Stomach (tissue), 9 donors: ENCODE data around the gene C10orf105. TPM values are rescaled to one million over a fixed set of nuclear protein-coding genes. Genes with fewer than 3 reads are reported as not detected.
A peak's percentile ranks its signal among the peaks of the same experiment; 100 is the strongest.

Source experiments
- DNase-seq, 2 donors: peaks; one replicate each; pipeline versions ENCODE4 v3.0.0 to v3.0.0-alpha.2; 2013 to 2019
- H3K27ac ChIP-seq, 5 donors: fragments of 200-600 bp in 4 of 5; sonication (generic) in 4 of 5; one replicate each; pipeline ENCODE4 v1.5.1; 2013 to 2019; ENCODE audit warnings: mild to moderate bottlenecking in 1 of 5, moderate library complexity in 1 of 5
- H3K27me3 ChIP-seq, 3 donors: fragments of 200-600 bp; sonication (generic); one replicate each; pipeline ENCODE4 v1.5.1; 2017 to 2019; ENCODE audit warnings: mixed run types in 1 of 3
- H3K36me3 ChIP-seq, 4 donors: fragments of 200-600 bp; sonication (generic); 1 replicate in 3 of 4; 2 replicates in 1 of 4; pipeline ENCODE4 v1.5.1; 2016 to 2019
- H3K4me1 ChIP-seq, 4 donors: fragments of 200-600 bp; sonication (generic); one replicate each; pipeline ENCODE4 v1.5.1; 2016 to 2019
- H3K4me3 ChIP-seq, 4 donors: fragments of 200-600 bp; sonication (generic) in 3 of 4; one replicate each; pipeline ENCODE4 v1.5.1; 2016 to 2019; ENCODE audit warnings: mild to moderate bottlenecking in 1 of 4
- H3K9me3 ChIP-seq, 4 donors: fragments of 200-600 bp; sonication (generic); one replicate each; pipeline ENCODE4 v1.5.1; 2016 to 2019
- EP300 ChIP-seq: sonication (generic); formaldehyde crosslinking; IDR thresholded peaks from one replicate; pipeline ENCODE4 v1.6.1; 2017; ENCODE audit warnings: antibody characterized with exemption
- POLR2A ChIP-seq, 4 donors: fragments of 450-650 bp; IDR thresholded peaks; one replicate each; pipeline ENCODE4 v1.6.1; 2016; ENCODE audit warnings: antibody characterized with exemption in 4 of 4, control low read depth in 2 of 4, mild to moderate bottlenecking in 1 of 4, moderate library complexity in 1 of 4
- POLR2AphosphoS5 ChIP-seq, 3 donors: sonication (generic); formaldehyde crosslinking; IDR thresholded peaks; one replicate each; pipeline ENCODE4 v1.6.1; 2016; ENCODE audit warnings: antibody characterized with exemption in 3 of 3
- WGBS, 5 donors: extraction: QIAGEN DNeasy Blood & Tissue Kit in 3 of 5; methylation state at CpG; one replicate each; pipeline versions ENCODE4 v1.1.5 to v1.1.7; 2013 to 2018; 5-methylcytosine and 5-hydroxymethylcytosine counted together
- intact Hi-C: fragments of 100-400 bp; cut with DNase I; formaldehyde crosslinking; loops from one replicate; pipeline ENCODE4 v1.15.1; 2023; ENCODE audit warnings: low total_unique reads
- polyA plus RNA-seq, 3 donors: library from polyadenylated mRNA; stranded (reverse); fragments of 200-250 nt; gene quantifications; one replicate each; pipeline ENCODE4 v1.2.3, GENCODE V29; 2013
- total RNA-seq, 5 donors: library from RNA; depleted of rRNA; stranded (reverse); fragments of >200 nt; gene quantifications; one replicate each; pipeline versions ENCODE4 v1.1.0 to v1.2.3, GENCODE V29; 2014 to 2016
- TF ChIP-seq, protein P1 (sequence below), 7 experiments: fragments of 450-650 bp in 4 of 7; fragments of 200-600 bp in 3 of 7; sonication (generic) in 3 of 7; IDR thresholded peaks; one replicate each; pipeline ENCODE4 v1.5.1; 2016 to 2019; ENCODE audit warnings: antibody characterized with exemption in 7 of 7, control low read depth in 2 of 7, mild to moderate bottlenecking in 1 of 7
- donor health status: healthy with polysubstance abuse.
- donor health status: Bipolar disorder and iron deficiency.
- donor health status: healthy.

C10orf105 gene
- total and polyA plus RNA-seq, 8 donors, result 0.03 TPM; not detected in 7

DNA sequence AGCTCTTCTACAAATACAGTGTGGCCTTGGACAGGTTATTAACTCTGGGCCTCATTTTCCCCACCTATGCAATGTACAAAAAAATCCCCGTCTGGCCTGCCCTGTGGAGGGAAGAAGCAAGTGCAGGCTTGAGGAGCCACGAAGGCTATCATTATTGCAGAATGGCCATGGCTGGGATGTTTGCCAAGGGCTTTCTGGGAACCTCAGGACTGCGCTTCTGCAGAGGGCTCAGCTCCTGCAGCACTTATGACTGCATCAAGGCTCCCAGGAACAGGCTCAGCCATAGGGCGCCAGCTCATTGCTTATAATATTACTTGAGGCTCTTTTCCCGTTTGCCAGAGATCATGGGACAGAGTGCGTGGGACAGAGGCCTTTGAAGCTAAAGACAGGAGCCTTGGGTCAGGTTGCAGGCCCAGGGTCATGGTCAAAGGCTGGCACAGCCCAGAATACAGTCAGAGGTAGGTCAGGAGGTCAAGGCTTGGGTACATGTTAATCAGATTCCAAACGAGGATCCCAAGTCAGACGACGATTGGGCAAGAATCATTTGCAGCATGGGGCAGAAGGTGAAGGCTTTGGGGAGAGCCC is 20.6 kb upstream of the C10orf105 start:
- peak in 1 of 2 donors; percentile 48 for DNase-seq
- Histone ChIP-seq H3K9me3 (peaks cover 0 to 12% (median 7%) of the 10 kb centered on the region in 4 donors), H3K36me3 (no peaks in the 10 kb centered on the region), H3K4me1 (peaks cover 23 to 73% (median 36%) of the 10 kb centered on the region in 4 donors), H3K4me3 (no peak overlapping the region), H3K27me3 (no peaks in the 10 kb centered on the region), H3K27ac (no peak overlapping the region)
- intact Hi-C loops, result no loop called here
- 40 to 64% (median 45%) methylated on average over 9 of the region's 9 CpGs for WGBS, 5 donors
- TF ChIP-seq POLR2A (IDR thresholded peaks at IDR 0.05), result no peak

DNA sequence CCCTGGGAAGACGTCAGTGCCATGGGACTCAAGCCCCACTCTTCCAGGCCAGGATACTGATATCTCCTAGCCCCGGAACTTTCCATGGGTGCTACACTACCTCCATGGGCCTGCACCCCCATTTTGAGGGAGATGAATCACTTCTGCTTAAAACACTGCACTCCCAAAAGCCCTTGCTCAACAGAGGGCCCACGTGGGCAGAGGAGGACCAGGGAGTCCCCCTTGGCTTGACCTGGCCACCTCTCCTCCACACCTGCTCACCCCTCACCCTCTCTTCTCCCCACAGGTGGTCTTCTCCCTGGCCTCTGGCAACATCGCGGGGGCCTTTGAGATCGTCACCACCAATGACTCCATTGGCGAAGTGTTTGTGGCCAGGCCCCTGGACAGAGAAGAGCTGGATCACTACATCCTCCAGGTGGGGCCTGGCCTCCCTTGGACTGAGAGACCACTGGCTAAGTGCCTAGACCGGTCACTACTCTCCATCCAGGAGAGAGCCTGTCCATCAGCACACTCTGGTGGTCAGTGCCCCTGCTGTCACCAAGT is 19.9 kb upstream of the C10orf105 start:
- DNase-seq, result no peak
- no peak for TF ChIP-seq POLR2A (IDR thresholded peaks at IDR 0.05)
- TF ChIP-seq, protein P1, sequence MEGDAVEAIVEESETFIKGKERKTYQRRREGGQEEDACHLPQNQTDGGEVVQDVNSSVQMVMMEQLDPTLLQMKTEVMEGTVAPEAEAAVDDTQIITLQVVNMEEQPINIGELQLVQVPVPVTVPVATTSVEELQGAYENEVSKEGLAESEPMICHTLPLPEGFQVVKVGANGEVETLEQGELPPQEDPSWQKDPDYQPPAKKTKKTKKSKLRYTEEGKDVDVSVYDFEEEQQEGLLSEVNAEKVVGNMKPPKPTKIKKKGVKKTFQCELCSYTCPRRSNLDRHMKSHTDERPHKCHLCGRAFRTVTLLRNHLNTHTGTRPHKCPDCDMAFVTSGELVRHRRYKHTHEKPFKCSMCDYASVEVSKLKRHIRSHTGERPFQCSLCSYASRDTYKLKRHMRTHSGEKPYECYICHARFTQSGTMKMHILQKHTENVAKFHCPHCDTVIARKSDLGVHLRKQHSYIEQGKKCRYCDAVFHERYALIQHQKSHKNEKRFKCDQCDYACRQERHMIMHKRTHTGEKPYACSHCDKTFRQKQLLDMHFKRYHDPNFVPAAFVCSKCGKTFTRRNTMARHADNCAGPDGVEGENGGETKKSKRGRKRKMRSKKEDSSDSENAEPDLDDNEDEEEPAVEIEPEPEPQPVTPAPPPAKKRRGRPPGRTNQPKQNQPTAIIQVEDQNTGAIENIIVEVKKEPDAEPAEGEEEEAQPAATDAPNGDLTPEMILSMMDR (IDR thresholded peaks at IDR 0.05), result no peak
- no peak for TF ChIP-seq POLR2AphosphoS5 (IDR thresholded peaks at IDR 0.05)
- no peak for TF ChIP-seq EP300

DNA sequence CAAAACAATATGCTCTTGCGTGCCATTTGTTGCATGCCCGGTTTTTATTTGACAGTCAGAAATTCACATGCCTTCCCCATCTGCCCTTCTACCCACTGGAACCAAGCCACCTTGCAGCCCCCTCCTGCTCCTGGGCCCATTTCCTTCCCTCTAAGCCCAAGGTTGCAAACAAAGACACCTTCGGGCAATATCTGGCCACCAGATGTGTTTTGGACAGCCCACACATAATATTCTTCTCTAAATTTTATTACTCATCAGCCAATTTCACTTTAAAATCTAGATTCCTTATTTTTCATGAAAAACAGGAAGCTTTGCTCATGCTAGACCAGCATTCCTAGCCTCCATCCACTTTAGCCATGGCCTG is 18.2 kb upstream of the C10orf105 start:
- intact Hi-C loops, result no loop called here
- Histone ChIP-seq H3K27me3 (no peaks in the 10 kb centered on the region), H3K9me3 (peaks cover 0 to 7% (median 4%) of the 10 kb centered on the region in 4 donors), H3K4me1 (peaks cover 24 to 72% (median 37%) of the 10 kb centered on the region in 4 donors), H3K27ac (peak overlapping the region in 4 of 5 donors; percentile 63 to 79 (median 66)), H3K36me3 (no peaks in the 10 kb centered on the region), H3K4me3 (no peak overlapping the region)
- 63 to 86% (median 83%) methylated on average over 3 of the region's 3 CpGs for WGBS, 5 donors
- TF ChIP-seq, protein P1 (IDR thresholded peaks at IDR 0.05), result no peak
- no peak for TF ChIP-seq POLR2AphosphoS5 (IDR thresholded peaks at IDR 0.05)
- TF ChIP-seq EP300, result no peak
- TF ChIP-seq POLR2A (IDR thresholded peaks at IDR 0.05), result no peak
- no peak for DNase-seq

More for the DNA sequence above, 19.9 kb upstream of the C10orf105 start:
- 93 to 95% (median 95%) methylated on average over 6 to 8 of the region's 8 CpGs for whole genome bisulfite sequencing, 5 donors
- no peaks in the 10 kb centered on the region for H3K27me3 ChIP-seq
- no peaks in the 10 kb centered on the region for H3K36me3 ChIP-seq
- peaks cover 0 to 12% (median 7%) of the 10 kb centered on the region in 4 donors for H3K9me3 ChIP-seq
- H3K27ac ChIP-seq, result no peak overlapping the region
- peaks cover 24 to 72% (median 37%) of the 10 kb centered on the region in 4 donors for H3K4me1 ChIP-seq
- intact Hi-C loops, result no loop called here
- H3K4me3 ChIP-seq, result no peak overlapping the region

DNA sequence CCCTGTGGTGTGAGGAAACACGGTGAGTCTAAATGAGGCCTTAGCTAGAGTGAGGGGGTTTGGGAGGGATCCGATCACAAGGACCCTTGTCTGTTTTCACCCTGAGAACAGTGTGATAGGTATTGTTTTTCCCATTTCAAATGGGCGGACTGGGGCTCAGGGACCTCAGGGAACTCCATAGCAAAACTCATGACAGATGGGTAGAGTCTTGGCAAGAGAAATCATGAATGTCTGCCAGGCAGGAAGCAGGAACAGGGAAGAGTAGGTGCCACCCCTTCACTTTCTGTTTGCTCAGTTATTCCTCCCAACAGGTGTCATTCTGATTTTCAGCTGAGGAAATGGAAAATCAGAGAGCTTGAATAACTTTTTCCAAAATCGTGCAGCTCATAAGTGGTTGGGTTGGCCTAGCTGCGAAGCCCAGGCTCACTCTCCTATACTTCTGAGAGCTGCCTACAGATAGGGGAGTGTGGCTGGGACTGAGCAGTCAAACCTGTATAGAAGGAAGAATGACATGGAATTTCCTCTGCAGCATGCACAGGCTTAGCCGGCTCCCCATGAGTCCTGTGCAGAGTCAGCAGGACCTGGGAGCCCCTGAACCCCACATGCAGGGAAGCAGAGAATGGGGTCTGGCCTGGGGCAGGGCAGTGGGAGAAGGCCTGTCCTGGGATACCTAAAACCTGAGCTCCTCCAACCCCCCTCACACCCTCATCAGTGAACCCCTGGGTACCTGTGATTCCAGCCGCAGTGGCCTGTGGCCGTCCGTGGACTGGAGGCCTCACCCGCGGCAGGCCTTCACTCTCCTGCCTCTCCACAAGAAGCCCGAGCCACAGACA is 17.6 kb upstream of the C10orf105 start:
- Histone ChIP-seq H3K27ac (peak overlapping the region; percentile 48 to 79 (median 63)), H3K4me1 (peaks cover 24 to 67% (median 37%) of the 10 kb centered on the region in 4 donors), H3K27me3 (no peaks in the 10 kb centered on the region), H3K4me3 (no peak overlapping the region), H3K36me3 (no peaks in the 10 kb centered on the region), H3K9me3 (peaks cover 0 to 1% (median 0%) of the 10 kb centered on the region in 4 donors)
- WGBS, 5 donors, result 66 to 77% (median 72%) methylated on average over 10 to 12 of the region's 12 CpGs
- intact Hi-C loops, result no loop called here
- DNase-seq, result peak; percentile 46
- peak in 1 of 3 donors; percentile 27 for TF ChIP-seq POLR2AphosphoS5 (IDR thresholded peaks at IDR 0.05)
- TF ChIP-seq, protein P1 (IDR thresholded peaks at IDR 0.05), result no peak
- TF ChIP-seq POLR2A (IDR thresholded peaks at IDR 0.05), result no peak
- no peak for TF ChIP-seq EP300
